Vagina (tissue), 2 donors: ENCODE results near the gene GGCT.

Source experiments
- POLR2A ChIP-seq, 2 donors: fragments of 450-650 bp; IDR thresholded peaks; one replicate each; pipeline ENCODE4 v1.6.1; 2017; ENCODE audit warnings: antibody characterized with exemption in 2 of 2, mild to moderate bottlenecking in 2 of 2, moderate library complexity in 2 of 2
- POLR2AphosphoS5 ChIP-seq, 2 donors: sonication (generic); formaldehyde crosslinking; IDR thresholded peaks; one replicate each; pipeline ENCODE4 v1.9.0; 2017; ENCODE audit warnings: antibody characterized with exemption in 2 of 2, mild to moderate bottlenecking in 2 of 2, low read depth in 1 of 2; ENCODE audit not compliant: insufficient read depth in 1 of 2
- TF ChIP-seq, protein P1 (sequence below), 3 experiments: fragments of 450-650 bp in 2 of 3; fragments of 200-600 bp in 1 of 3; sonication (generic) in 1 of 3; IDR thresholded peaks; one replicate each; pipeline ENCODE4 v1.5.1; 2017 to 2019; ENCODE audit warnings: antibody characterized with exemption in 3 of 3, mild to moderate bottlenecking in 2 of 3, moderate library complexity in 2 of 3

DNA sequence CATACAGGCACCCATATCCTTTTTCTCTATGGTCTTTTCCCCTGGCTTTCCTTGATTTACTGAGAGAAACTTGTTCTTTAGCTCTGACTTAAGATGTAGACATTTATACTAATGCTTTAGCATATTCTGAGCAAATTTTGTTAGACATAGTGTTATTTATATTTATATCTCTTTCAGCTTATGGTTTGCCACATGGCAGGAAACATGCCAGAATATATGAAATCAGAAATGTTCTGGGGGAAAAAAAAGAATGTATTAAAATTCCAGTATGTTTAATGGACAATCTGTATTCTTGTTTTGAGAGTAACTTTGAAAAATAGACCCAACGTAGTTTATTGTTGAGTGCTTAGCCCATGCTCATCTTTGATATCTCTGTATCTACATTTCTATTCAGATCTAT is 10.1 kb upstream of the GGCT start:
- TF ChIP-seq POLR2A (IDR thresholded peaks at IDR 0.05): no peak
- TF ChIP-seq, protein P1, sequence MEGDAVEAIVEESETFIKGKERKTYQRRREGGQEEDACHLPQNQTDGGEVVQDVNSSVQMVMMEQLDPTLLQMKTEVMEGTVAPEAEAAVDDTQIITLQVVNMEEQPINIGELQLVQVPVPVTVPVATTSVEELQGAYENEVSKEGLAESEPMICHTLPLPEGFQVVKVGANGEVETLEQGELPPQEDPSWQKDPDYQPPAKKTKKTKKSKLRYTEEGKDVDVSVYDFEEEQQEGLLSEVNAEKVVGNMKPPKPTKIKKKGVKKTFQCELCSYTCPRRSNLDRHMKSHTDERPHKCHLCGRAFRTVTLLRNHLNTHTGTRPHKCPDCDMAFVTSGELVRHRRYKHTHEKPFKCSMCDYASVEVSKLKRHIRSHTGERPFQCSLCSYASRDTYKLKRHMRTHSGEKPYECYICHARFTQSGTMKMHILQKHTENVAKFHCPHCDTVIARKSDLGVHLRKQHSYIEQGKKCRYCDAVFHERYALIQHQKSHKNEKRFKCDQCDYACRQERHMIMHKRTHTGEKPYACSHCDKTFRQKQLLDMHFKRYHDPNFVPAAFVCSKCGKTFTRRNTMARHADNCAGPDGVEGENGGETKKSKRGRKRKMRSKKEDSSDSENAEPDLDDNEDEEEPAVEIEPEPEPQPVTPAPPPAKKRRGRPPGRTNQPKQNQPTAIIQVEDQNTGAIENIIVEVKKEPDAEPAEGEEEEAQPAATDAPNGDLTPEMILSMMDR (IDR thresholded peaks at IDR 0.05): no peak
- TF ChIP-seq POLR2AphosphoS5 (IDR thresholded peaks at IDR 0.05; ENCODE audit: insufficient read depth in 1 of 2, low read depth in 1 of 2): no peak
